ENCODE results near the gene TMEM108.

Gene TMEM108

GRCh38 chr3:133050891-133051290, 12.7 kb downstream of the TMEM108 start (continued):
- no peak for TF ChIP-seq ZBTB10 (tag by site-specific recombination; IDR thresholded peaks at IDR 0.05)
- no peak for TF ChIP-seq SETDB1 (IDR thresholded peaks at IDR 0.05; ENCODE audit: insufficient read length, low read length)

GRCh38 chr3:133053532-133053931, 15.3 kb downstream of the TMEM108 start:
- TF ChIP-seq ZNF830 (tag by site-specific recombination; IDR thresholded peaks at IDR 0.05; ENCODE audit: low read depth) (no peak), ZNF658 (tag by site-specific recombination; IDR thresholded peaks at IDR 0.05) (no peak), KLF8 (tag by site-specific recombination; IDR thresholded peaks at IDR 0.05) (no peak), ZFP37 (tag by site-specific recombination; IDR thresholded peaks at IDR 0.05) (no peak), SP7 (tag by site-specific recombination; IDR thresholded peaks at IDR 0.05) (no peak)
- TF ChIP-seq, protein P1, sequence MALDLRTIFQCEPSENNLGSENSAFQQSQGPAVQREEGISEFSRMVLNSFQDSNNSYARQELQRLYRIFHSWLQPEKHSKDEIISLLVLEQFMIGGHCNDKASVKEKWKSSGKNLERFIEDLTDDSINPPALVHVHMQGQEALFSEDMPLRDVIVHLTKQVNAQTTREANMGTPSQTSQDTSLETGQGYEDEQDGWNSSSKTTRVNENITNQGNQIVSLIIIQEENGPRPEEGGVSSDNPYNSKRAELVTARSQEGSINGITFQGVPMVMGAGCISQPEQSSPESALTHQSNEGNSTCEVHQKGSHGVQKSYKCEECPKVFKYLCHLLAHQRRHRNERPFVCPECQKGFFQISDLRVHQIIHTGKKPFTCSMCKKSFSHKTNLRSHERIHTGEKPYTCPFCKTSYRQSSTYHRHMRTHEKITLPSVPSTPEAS (tag by site-specific recombination; IDR thresholded peaks at IDR 0.05), result no peak
- TF ChIP-seq, protein P2, sequence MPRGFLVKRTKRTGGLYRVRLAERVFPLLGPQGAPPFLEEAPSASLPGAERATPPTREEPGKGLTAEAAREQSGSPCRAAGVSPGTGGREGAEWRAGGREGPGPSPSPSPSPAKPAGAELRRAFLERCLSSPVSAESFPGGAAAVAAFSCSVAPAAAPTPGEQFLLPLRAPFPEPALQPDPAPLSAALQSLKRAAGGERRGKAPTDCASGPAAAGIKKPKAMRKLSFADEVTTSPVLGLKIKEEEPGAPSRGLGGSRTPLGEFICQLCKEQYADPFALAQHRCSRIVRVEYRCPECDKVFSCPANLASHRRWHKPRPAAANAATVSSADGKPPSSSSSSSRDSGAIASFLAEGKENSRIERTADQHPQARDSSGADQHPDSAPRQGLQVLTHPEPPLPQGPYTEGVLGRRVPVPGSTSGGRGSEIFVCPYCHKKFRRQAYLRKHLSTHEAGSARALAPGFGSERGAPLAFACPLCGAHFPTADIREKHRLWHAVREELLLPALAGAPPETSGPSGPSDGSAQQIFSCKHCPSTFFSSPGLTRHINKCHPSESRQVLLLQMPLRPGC (tag by site-specific recombination; IDR thresholded peaks at IDR 0.05), result no peak
- H3K36me3 ChIP-seq (ENCODE audit: control insufficient read depth in 2 of 2, insufficient read depth in 1 of 2, low read length in 2 of 2), result no peaks in the 10 kb centered on the region
- H3K4me1 ChIP-seq (ENCODE audit: control insufficient read depth, insufficient read depth, low read length), result no peaks in the 10 kb centered on the region
- H3K9me3 ChIP-seq (ENCODE audit: control insufficient read depth, insufficient read depth, low read depth, low read length), result no peaks in the 10 kb centered on the region
- CTCF ChIA-PET, result interaction anchor here (0.9 kb wide), 1 partner anchor 12 kb away, joined by 3 read pairs; no protein-coding TSS in a partner anchor
- no peak overlapping the region for H3K27ac ChIP-seq (ENCODE audit: extremely low read depth, low read depth, low read length)
- POLR2A ChIA-PET, result no interaction called here
- no peak overlapping the region for H3K4me3 ChIP-seq (ENCODE audit: low read depth, low read length)

- no peaks in the 10 kb centered on the region for H3K36me3 ChIP-seq (ENCODE audit: control insufficient read depth in 2 of 2, insufficient read depth in 1 of 2, low read length in 2 of 2)
- no peaks in the 10 kb centered on the region for H3K9me3 ChIP-seq (ENCODE audit: control insufficient read depth, insufficient read depth, low read depth, low read length)
- H3K4me3 ChIP-seq (ENCODE audit: low read depth, low read length), result no peak overlapping the region
- ChIA-PET POLR2A (no interaction called here), CTCF (no interaction called here)
- H3K4me1 ChIP-seq (ENCODE audit: control insufficient read depth, insufficient read depth, low read length), result no peaks in the 10 kb centered on the region
- TF ChIP-seq MYNN (tag by site-specific recombination; IDR thresholded peaks at IDR 0.05; ENCODE audit: borderline replicate concordance) (no peak), ZFP37 (tag by site-specific recombination; IDR thresholded peaks at IDR 0.05) (no peak), ZSCAN30 (tag by site-specific recombination; IDR thresholded peaks at IDR 0.05) (no peak), ZNF132 (tag by site-specific recombination; IDR thresholded peaks at IDR 0.05; ENCODE audit: borderline replicate concordance) (no peak), ZNF37A (tag by site-specific recombination; IDR thresholded peaks at IDR 0.05) (no peak)
- no peak overlapping the region for H3K27ac ChIP-seq (ENCODE audit: extremely low read depth, low read depth, low read length)
Measured at GRCh38 chr3:133054586-133054985, 16.4 kb downstream of the TMEM108 start.

DNA sequence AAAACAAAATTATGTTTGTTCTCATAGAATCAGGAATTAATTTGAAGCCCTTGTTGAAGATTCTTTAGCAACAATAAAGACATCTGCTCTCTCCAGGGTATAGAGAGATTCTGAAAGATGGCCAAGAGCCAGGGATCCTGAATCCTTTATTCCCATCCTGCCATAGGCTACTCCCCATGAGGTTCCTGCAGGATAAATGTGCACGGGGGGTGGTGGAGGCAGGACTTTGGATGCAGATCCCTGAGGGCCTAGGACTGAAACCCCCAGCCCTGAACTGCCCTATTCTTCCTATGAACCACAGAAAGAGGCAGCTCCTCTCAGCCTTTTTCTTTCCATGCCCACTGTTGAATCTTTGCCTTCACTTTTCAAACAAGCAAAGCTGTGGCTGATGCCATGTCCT, 17.1 kb downstream of the TMEM108 start:
- POLR2A ChIA-PET, result no interaction called here
- Histone ChIP-seq H3K4me1 (ENCODE audit: control insufficient read depth, insufficient read depth, low read length) (no peaks in the 10 kb centered on the region), H3K4me3 (ENCODE audit: low read depth, low read length) (no peak overlapping the region), H3K27ac (ENCODE audit: extremely low read depth, low read depth, low read length) (no peak overlapping the region), H3K9me3 (ENCODE audit: control insufficient read depth, insufficient read depth, low read depth, low read length) (no peaks in the 10 kb centered on the region), H3K36me3 (ENCODE audit: control insufficient read depth in 2 of 2, insufficient read depth in 1 of 2, low read length in 2 of 2) (no peaks in the 10 kb centered on the region)
- TF ChIP-seq, protein P3, sequence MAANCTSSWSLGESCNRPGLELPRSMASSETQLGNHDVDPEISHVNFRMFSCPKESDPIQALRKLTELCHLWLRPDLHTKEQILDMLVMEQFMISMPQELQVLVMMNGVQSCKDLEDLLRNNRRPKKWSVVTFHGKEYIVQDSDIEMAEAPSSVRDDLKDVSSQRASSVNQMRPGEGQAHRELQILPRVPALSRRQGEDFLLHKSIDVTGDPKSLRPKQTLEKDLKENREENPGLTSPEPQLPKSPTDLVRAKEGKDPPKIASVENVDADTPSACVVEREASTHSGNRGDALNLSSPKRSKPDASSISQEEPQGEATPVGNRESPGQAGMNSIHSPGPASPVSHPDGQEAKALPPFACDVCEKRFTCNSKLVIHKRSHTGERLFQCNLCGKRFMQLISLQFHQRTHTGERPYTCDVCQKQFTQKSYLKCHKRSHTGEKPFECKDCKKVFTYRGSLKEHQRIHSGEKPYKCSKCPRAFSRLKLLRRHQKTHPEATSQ (tag by site-specific recombination; IDR thresholded peaks at IDR 0.05), result no peak
- TF ChIP-seq HOXC10 (CRISPR knock-in tag; IDR thresholded peaks at IDR 0.05) (no peak), ZNF521 (tag by site-specific recombination; IDR thresholded peaks at IDR 0.05) (no peak), BCL11A (tag by site-specific recombination; IDR thresholded peaks at IDR 0.05; ENCODE audit: low read depth) (no peak), OSR2 (tag by site-specific recombination; IDR thresholded peaks at IDR 0.05) (no peak), ZNF366 (tag by site-specific recombination; conservative IDR thresholded peaks at IDR 0.05) (no peak), ZNF585B (tag by site-specific recombination; IDR thresholded peaks at IDR 0.05) (no peak)
- CTCF ChIA-PET, result no interaction called here

Data from HEK293 (cell line).